NCI-H1092 (cell line): ENCODE data around the gene ZNF417.
"Not testable (repeated sequence)": the region's sequence is repeated elsewhere in the genome, so short reads cannot be mapped to it uniquely, and the experiment has no call there.

ENCODE experiments used
- DNase-seq: peaks from one replicate; lab custom pipeline; 2025; lab: John Stamatoyannopoulos, UW

ZNF417 gene

DNA sequence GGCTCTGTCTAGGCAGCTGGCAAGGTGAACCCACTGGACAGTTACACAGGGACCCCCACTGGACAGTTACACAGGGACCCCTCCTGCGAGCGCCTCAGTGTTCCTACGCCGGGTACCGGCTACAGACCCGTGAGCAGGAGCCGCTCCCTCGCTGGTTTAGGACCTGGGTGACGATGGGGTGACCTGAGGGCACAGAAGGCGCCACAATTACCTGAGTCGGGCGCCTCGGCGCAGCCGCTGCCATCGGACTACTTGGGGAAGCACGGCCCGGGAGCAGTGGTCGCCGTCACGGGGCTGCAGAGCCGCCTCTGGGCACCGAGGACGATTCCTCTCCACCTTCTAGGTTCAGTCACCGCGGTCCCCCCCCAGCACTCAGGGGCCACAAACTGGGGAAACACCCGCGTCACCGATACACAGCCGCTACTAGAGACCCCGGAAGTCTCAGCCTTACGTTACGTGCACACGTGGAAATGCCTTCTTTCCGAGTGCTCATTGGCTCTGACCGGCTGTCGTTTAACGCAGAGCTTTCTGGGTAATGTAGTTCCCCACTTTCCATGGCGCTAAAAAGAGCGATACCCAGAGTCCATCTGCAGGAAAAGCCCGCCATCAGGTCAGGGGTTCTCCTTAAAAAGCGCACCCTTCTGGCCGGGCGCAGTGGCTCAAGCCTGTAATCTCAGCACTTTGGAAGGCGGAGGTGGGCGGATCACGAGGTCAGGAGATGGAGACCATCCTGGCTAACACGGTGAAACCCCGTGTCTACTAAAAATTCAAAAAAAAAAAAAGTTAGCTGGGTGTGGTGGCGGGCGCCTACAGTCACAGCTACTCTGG is at the start of gene ZNF417:
TSS of gene ZNF417 (minus strand) at position 425 of the 828 bp plus-strand sequence. CDS start at position 244, 181 bp downstream.
- peak; percentile 87 for DNase-seq

DNA sequence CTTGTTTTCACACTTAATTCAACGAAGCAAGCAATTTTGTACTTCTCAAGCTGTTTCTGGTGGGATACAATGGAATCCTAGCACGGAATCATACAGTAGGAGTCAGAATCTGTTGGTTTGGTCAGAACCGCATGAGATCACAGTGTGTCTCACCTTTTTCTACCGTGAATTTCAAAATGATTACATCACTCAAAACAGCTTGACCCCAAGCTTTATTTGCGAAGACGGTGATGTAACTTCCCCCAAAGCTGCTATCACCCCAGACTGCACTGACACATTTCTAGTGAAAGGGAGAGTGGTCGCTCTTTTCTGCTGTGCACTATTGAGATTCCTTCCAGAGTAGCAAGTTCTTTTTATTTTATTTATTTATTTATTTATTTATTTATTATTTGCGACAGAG is 48.4 kb upstream of the ZNF417 start:
- no peak for DNase-seq

DNA sequence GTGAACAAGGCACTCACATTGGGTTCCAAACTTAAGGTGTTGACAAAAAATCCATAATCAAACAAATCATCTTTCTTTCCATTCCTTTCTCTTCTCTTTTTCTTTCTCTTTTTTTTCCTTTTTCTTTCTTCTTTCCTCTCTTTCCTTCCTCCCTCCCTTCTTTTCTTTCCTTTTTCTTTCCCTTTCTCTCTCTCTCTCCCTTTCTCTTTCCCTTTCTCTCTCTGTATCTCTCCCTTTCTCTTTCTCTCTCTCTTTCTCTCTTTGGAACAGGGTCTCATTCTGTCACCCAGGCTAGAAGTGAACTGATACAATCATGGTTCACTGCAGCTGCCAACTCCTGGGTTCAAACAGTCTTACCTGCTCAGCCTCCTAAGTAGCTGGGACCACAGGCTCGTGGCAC is 45.4 kb upstream of the ZNF417 start:
- no peak for DNase-seq

DNA sequence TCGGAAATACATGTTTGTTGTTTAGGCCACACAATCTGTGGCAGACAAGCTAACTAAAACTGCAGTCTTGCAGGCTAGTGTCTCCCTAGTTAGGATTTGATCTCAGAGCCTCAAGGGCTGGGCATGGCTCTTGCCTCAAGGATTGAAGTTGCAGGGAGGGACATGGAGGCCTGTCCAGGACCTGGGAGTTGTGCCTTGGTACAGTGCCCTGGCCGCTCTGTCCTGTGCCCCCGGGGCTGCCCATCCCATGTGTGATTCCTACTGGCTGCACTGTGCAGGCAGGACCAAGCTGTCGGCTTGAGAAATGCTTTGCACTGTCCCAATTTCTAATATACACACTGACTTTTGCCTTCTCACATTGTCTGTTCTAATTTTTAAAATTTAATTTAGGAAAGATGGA is 38.6 kb upstream of the ZNF417 start:
- DNase-seq: no peak

DNA sequence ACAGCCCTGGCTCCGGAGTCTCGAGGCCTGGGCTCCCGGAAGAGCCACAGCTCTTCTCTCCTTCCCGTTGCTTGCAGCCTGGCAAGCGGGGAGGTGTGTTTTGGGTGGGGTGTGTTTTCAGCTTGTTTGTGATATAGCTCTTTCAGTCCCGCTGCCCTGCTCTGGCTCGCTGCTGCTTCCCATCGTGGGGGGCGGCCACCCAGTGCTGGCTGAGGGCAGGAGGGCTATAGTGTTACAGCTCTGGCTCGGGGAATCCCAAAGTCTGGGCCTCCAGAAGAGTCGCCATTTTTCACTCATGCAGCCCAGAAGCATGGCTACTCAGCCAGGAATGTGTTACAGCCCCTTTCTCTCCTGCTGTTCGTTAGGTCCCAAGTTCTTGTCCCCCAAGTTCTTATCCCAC is 33.3 kb upstream of the ZNF417 start:
- DNase-seq: no peak

DNA sequence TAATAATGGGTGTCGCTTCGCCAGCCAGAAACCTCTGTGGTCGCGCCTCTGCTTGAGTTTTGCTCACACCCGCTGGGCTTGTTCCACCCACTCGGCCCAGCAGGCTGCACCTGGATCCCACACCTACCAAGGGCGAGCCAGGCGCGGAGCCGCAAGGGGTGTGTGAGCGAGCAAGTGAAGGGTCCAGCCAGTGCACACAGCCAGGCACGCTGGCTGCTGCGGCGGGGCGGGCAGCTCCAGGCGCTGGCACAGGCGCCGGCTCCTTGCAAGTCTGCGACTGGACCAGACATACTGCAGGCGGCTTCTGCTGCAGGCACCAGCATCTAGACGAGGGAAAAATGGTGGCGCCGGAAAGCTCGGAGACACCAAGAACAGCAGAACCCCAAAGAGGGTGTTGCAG is 32.9 kb upstream of the ZNF417 start:
- no peak for DNase-seq

DNA sequence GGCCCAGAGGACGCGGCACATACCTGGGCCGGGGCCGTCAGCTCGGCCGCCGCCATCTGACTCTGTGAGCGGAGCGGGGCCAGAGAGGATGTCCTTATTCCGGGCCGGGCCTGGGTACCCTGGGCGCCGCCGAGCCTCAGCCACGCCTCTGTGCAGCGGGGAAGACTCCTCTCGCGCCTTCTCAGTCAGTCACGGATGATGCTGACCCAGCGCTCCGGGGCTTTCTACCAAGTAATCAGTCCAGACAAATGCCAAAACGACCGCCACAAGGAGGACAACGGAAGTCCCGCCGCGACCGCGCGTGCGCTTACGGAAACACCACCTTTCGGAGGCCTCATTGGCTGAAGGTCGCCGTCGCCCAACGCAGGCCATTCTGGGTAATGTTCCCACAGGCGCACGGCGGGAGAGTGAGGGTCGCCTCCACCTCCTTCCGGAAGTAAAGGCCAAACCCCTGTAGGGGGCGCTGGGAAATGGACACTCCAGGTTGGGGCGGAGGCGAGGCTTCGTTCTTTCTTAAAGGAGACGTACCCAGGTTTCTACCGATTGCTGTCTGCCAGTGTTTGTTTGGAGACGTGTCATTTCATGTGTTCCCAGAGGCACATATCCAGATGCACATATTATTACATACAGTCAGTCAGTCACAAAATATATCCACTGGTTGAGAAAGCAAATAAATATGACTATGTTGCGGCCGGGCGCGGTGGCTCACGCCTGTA is 31.2 kb upstream of the ZNF417 start, which contains the start of gene ZNF256:
TSS of gene ZNF256 (minus strand) at position 288 of the 716 bp plus-strand sequence. CDS start at position 56, 232 bp downstream.
- DNase-seq: peak; percentile 93

DNA sequence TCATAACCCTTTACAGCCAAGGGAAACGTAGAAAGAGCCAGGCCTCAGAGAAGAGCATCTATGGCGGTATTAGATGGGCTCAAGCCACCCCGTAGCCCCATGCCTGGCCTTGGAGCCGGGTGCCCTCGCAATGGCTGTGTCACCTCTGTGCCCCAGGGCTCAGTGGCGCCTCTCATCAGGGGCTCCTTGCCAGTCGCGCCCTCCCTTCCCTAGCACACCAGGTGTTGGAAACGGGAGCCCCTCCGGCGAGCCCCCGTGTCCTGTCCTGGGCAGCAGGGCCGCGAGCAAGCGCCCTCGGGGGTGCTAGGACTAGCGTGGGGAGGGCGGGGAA is 30.7 kb upstream of the ZNF417 start:
- DNase-seq: no peak

DNA sequence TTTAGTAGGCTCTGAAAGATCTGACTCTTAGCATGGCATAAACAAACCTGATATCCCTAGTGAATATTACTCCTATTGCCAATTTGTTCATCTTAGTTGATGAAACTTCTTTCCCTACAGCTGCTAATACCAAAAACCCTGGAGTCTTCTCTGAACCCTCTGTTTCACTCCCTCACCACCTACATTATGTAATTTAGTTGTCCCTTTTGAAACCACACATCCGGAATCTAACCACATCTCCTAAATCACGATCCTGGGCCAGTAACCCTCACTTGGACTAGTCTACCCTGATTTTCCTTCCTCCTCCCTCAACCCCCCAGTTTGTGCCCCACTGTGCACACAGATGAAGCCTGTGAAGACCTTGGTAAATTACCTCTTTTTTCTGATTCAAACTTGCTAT is 29.9 kb upstream of the ZNF417 start:
- DNase-seq: no peak

DNA sequence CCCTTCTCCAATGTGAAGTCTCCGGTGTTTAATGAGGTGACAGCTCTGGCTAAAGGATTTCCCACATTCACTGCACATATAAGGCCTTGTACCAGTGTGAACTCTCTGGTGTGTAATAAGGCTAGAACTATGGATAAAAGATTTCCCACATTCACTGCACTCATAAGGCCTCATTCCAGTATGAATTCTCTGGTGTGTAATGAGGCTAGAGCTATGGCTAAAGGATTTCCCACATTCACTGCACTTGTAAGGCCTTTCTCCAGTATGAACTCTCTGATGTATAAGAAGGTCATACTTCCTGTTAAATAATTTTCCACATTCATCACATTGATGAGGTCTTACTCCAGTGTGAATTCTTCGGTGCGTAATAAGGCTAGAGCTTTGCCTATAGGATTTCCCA is 25.2 kb upstream of the ZNF417 start:
- no peak for DNase-seq

DNA sequence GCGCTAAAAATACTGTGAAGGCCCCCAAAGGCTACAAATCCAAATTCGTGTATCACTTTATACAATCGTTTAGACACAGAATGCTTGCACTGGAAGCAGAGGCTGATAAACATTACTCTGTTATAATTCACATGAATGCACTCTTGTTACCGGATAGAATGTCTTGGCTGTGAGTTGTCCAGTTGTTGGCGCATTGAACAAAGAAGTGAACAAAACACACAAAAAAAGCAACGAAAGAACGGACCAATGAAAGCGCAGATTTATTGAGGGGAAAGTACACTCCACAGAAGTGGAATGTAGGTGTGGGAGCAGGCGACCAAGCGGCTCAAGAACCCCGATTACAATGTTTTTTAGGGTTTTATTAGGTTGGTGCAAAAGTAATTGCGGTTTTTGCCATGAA is 19.3 kb upstream of the ZNF417 start:
- DNase-seq: no peak

DNA sequence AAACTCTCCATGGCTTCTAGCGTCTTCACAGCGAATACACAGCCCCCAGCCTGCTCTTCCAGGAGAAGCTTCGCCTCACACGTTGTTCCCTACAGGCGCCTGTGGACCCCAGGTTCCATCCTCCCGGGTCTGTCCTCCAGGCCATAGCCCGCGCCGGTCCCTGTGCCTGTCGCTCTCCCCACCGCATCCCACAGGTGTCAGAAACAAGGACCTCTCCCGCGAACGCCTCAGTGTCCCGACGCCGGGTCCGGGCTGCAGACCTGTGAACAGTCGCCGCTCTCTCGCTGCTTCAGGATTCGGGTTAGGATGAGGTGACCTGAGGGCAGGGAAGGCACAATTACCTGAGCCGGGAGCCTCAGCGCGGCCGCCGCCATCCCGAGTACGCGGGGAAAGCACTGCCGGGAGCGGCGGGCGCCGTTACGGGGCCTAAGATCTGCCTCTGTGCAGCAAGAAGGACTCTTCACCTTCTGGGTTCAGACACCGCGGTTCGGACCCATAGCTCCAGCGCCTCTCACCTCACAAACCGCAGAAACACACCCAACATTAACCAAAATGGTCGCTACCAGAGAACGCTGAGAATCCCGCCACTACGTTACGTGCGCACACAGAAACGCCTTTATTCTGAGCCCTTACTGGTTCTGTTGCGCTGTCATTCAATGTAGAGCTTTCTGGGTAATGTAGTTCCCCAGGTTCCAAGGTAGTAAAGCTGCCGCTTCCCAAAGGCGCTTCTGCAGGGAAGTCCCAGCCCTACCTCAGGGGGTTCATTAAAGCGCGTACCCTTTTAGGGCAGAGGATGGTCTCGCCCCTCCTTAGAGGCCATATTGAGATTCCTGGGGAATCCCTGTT is 18.7 kb upstream of the ZNF417 start, which contains the start of gene ZNF418:
TSS of gene ZNF418 (minus strand) at position 583 of the 846 bp plus-strand sequence. CDS start 1,580 bp downstream, outside the sequence.
- DNase-seq: no peak

DNA sequence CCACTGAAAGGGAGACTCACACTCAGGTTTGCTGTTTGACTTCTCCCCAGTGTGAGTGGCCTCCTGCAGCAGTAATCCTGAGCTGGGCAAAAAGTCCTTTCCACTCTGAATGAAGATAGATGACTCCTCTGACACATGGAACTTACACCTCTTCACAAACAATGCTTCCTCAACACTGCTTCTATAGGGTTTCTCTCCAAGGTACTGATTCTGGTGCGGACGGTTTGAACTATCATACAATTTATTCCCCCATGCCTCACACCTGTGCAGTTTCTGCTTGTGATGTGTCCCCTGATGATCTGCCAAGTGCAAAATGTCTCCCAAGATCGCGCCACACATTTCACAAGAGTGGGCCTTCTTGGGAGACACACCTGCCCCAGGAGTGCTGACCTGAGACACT is 11.2 kb upstream of the ZNF417 start:
- no peak for DNase-seq

DNA sequence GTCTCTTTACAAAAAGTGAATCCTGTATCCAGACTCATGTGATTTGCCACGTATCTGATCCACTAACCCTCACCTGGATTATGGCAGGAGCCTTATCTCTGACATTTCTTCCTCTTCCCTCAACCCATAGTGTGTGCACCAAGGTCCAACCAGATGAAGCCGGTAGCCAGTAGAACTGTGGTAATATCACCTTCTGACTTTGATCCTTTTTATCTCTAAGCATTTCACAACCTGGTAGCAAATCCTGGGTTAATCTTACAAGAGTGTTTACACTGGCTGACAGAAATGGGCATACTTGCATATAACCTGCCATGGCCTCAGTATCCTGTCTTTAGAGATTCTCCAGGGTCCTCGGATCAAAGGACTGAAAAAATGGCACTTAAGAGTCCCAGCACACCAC is 1.9 kb downstream of the ZNF417 start:
- DNase-seq: no peak

DNA sequence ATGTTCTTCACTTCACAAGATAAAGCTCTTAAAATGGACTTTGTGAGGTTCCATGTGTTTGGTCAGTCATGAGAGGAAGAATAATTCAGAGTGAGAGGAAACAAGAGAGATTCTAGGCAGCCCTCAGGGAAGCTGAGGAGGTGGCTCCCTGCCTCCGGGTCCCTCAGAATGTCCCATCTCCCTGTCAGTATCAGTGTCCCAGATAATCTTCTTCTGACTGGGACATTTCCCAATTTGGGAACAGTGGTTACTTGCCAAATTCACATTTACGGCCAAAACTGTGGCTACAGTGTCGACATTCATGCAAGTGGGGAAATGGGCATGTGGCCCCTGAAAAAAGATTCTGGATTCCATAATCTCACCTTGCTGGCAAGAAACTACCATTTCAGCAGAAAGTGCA is 9.0 kb downstream of the ZNF417 start:
- DNase-seq: no peak

DNA sequence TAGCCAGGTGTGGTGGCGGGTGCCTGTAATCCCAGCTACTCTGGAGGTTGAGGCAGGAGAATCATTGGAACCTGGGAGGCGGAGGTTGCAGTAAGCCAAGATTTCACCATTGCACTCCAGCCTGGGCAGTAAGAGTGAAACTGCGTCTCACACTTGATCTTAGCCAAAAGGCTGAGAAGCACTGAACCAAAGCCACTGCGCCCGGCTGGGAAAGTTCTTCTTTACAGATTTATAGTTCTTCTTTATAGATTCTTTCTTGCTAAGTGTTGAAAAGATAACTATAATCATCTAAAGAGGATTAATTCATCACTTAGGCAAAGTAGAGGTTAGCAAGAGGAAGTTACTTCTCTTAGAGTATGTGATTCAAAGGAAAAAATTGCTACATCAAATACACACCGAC is 11.1 kb downstream of the ZNF417 start:
- DNase-seq: no peak

DNA sequence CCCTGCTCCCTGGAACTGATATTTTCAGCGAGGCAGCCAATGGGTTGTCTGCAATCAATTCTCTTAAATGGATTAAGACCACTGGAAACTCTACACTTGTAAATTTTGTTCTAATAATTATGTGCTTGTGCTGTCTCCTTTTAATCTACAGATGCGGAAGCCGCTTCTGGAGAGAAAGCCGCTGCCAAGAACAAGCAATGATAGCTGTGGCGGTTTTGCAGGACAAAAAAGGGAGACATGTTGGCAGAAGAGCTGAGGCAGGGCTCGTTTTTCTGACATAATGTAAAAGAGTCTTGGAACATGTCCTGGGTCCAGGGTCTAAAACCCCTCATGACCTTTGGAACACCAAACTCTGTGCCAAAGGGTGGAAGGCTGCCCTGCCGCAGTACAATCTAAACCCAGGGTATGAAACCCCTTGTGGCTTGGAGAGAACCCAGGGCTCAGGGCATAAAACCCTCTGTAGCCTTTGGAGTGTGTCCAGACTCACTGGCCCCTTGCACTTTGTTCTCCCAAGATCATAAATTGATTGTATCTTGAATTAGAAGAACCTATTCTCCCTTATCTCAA is 12.7 kb downstream of the ZNF417 start:
- no peak for DNase-seq

DNA sequence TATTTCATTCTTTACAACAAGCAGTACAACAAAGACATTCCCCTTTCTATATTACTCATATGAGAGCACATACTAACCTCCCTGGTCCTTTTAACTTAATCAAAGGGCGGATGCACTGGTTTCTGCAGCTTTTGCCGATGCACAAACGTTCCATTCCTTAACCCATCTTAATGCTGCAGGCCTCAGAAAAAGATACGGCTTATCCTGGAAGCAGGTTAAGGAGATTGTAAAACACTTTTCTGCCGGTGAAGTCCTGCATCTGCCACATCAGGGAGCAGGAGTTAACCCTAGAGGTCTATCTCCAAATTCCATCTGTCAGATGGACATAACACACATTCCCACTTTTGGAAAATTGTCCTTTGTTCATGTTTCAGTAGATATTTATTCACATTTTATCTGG is 16.1 kb downstream of the ZNF417 start:
- DNase-seq: no peak

DNA sequence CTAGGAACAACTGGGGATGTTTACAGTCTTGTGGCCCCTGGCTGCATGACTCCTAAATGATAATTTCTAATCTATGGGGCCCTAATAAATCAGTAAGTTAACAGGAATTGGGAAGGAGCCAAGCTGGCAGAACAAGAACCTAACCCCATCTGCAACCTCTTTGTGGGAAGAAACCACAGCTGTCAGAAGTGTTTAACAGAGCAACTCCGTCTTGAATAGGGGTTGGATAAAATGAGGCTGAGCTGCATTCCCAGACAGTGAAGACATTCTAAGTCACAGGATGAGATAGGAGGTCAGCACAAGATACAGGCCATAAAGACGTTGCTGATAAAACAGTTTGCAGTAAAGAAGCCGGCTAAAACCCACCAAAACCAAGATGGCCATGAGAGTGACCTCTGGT is 25.7 kb downstream of the ZNF417 start:
- DNase-seq: not testable (repeated sequence)

DNA sequence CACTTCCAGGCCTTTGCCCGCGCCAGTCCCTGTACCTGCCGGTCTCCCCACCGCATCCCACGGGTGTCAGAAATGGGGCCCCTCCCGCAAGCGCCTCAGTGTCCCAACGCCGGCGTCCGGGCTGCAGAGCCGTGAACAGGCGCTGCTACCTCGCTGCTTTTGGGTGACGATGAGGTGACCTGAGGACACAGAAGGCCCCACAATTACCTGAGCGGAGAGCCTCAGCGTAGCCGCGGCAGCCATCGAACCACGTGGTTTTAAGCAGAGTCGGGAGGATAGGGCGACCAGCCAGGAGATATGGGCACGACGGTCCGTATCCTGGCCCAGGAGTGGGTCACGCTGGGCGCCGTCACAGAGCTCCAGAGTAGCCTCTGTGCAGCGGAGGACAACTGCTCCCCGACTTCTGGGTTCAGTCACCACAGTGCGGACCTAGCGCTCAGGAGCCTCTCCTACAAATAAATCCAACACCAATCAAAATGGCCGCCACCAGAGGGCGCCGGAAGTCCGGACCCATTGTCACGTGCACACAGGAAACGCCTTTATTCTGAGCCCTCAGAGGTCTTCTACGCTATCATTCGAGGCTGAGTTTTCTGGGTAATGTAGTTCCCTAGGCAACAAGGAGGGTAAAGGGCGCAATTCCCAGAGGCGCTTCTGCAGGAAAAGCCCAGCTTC is 27.7 kb downstream of the ZNF417 start, which contains the start of gene ZNF814:
TSS of gene ZNF814 (minus strand) at position 478 of the 672 bp plus-strand sequence. CDS start at position 243, 235 bp downstream.
- DNase-seq: no peak

DNA sequence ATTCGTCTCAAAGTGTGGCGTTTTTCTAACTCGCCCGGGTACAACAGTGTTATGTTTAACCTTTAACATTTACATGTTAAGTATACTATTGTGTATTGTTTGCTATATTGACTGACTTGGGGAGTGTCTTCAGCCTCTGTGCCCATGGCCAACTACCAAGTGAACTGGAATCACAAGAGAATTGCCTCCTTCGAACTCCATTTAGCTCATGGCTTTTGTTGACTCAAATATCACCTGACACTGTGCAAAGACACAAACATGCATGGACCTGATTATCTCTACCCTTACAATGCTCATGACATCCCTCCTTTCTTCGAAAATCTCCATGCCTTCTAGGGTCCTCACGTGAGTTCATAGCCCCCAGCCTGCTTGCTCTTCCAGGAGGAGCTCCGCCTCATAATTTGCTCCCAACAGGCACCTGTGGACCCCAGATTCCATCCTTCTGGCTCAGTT is 28.3 kb downstream of the ZNF417 start:
- no peak for DNase-seq
